PC-9 (cell line): ENCODE results near the gene FUBP3. TPM values are rescaled to one million over a fixed set of nuclear protein-coding genes. Genes with fewer than 3 reads are reported as not detected.

Source experiments
- BruUV-seq: library from RNA; stranded (reverse); fragments of 400-500 nt; replicated peaks from 2 replicates; lab custom pipeline; 2021; lab: Mats Ljungman, UMichigan
- CTCF ChIA-PET: fragments of 300-600 bp; sonication (Branson Sonifier 250); formaldehyde crosslinking; loops from one replicate; lab custom pipeline; 2022; ENCODE audit warnings: antibody characterized with exemption; lab: Charles Lee
- POLR2A ChIA-PET: fragments of 300-600 bp; sonication (Branson Sonifier 250); formaldehyde crosslinking; loops from one replicate; lab custom pipeline; 2022; ENCODE audit warnings: antibody characterized with exemption; ENCODE audit not compliant: unreplicated experiment; lab: Charles Lee
- DNase-seq, 2 experiments: peaks; one replicate each; pipeline versions ENCODE4 v3.0.0 to v3.0.0-alpha.2; 2015 to 2022; ENCODE audit warnings: mixed read lengths in 1 of 2
- H2AFZ ChIP-seq: fragments of 200-600 bp; sonication (generic); 2 replicates; pipeline ENCODE4 v1.8.1; 2017; ENCODE audit warnings: antibody characterized with exemption
- H3F3A ChIP-seq: fragments of 200-600 bp; sonication (generic); 2 replicates; pipeline ENCODE4 v1.8.1; 2017; ENCODE audit warnings: antibody characterized with exemption, mild to moderate bottlenecking, low read depth; ENCODE audit not compliant: insufficient read depth
- H3K27ac ChIP-seq: fragments of 200-600 bp; sonication (generic); 2 replicates; pipeline ENCODE4 v1.6.1; 2016; ENCODE audit warnings: mixed run types
- H3K27me3 ChIP-seq: fragments of 200-600 bp; sonication (generic); 2 replicates; pipeline ENCODE4 v1.6.1; 2016; ENCODE audit warnings: low read depth, mixed run types; ENCODE audit not compliant: insufficient read depth
- H3K36me3 ChIP-seq: fragments of 200-600 bp; sonication (generic); 2 replicates; pipeline ENCODE4 v1.6.1; 2016; ENCODE audit warnings: low read depth, mixed run types
- H3K4me1 ChIP-seq: fragments of 200-600 bp; sonication (generic); replicated peaks from 2 replicates; pipeline ENCODE4 v1.6.1; 2016; ENCODE audit warnings: mixed run types; ENCODE audit not compliant: insufficient read depth
- H3K4me2 ChIP-seq: fragments of 200-600 bp; sonication (generic); 2 replicates; pipeline ENCODE4 v1.6.1; 2017; ENCODE audit warnings: mixed run types
- H3K4me3 ChIP-seq: fragments of 200-600 bp; sonication (generic); 2 replicates; pipeline ENCODE4 v1.6.1; 2016; ENCODE audit warnings: mixed run types
- H3K79me2 ChIP-seq: fragments of 200-600 bp; sonication (generic); 2 replicates; pipeline ENCODE4 v1.6.1; 2017; ENCODE audit warnings: low read depth, mixed run types
- H3K9me2 ChIP-seq: fragments of 200-600 bp; sonication (generic); 2 replicates; pipeline ENCODE4 v1.8.1; 2017; ENCODE audit warnings: mild to moderate bottlenecking; ENCODE audit not compliant: insufficient read depth
- H3K9me3 ChIP-seq: fragments of 200-600 bp; sonication (generic); 2 replicates; pipeline ENCODE4 v1.8.1; 2016; ENCODE audit warnings: low read depth; ENCODE audit not compliant: insufficient read depth
- H4K20me1 ChIP-seq: fragments of 200-600 bp; sonication (generic); 2 replicates; pipeline ENCODE4 v1.8.1; 2017; ENCODE audit not compliant: insufficient read depth
- CTCF ChIP-seq: fragments of 200-600 bp; sonication (generic); conservative IDR thresholded peaks from 2 replicates; pipeline ENCODE4 v1.6.1; 2017; ENCODE audit warnings: mixed run types, antibody characterized with exemption, mild to moderate bottlenecking, moderate library complexity
- EZH2 ChIP-seq: fragments of 200-600 bp; sonication (generic); IDR thresholded peaks from 2 replicates; pipeline ENCODE4 v1.8.0; 2017; ENCODE audit warnings: antibody characterized with exemption, low read depth
- intact Hi-C: fragments of 100-400 bp; cut with micrococcal nuclease; formaldehyde crosslinking; loops from one replicate; pipeline ENCODE4 v1.10.0; 2022; ENCODE audit not compliant: unreplicated experiment
- total RNA-seq: library from RNA; stranded (reverse); gene quantifications from 2 replicates; pipeline ENCODE4 v1.2.3, GENCODE V29; 2021

The FUBP3 gene
- total RNA-seq, 1 experiment from 2014 or later: 75.6 TPM

DNA sequence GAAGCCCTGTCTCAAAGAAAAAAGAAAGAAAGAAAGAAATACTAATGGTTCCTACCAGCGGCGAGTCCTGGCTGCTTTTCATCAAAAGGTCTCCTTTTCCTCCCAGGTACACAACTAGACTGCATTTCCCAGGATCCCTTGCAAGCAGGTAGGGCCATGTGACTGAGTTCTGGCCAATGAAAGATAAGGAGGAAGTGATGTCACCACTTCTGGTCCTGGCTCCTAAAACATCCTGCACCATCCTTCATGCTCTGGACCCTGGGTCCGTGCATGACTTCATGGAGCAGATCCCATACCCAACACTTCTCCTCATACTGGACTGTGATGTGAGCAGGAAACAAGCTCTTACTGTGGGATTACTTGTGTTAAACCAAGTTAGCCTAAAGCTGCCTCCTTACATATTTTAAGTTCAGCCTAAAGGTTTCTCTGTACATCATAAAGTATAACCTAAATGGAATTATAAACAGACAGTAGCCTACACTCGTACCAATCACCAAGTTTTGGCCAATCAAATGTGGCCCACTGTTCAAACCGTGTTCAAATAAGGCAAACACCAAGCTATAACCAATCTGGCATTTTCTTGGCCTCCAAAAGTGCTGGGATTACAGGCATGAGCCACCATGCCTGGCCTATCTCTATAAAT is 30.2 kb upstream of the FUBP3 start:
- Histone ChIP-seq H3K9me2 (no peaks in the 10 kb centered on the region), H3K4me1 (no peaks in the 10 kb centered on the region), H3K27ac (no peak overlapping the region), H2AFZ (no peak overlapping the region), H3K9me3 (no peaks in the 10 kb centered on the region), H3K79me2 (no peaks in the 10 kb centered on the region), H3K4me2 (no peak overlapping the region), H4K20me1 (no peaks in the 10 kb centered on the region), H3K27me3 (no peaks in the 10 kb centered on the region), H3K4me3 (no peak overlapping the region), H3F3A (no peaks in the 10 kb centered on the region), H3K36me3 (no peaks in the 10 kb centered on the region)
- no peak for DNase-seq
- CTCF ChIA-PET: no interaction called here
- intact Hi-C loops: no loop called here
- TF ChIP-seq EZH2 (no peak), CTCF (no peak)
- POLR2A ChIA-PET: no interaction called here
- no TSS peak for BruUV-seq

DNA sequence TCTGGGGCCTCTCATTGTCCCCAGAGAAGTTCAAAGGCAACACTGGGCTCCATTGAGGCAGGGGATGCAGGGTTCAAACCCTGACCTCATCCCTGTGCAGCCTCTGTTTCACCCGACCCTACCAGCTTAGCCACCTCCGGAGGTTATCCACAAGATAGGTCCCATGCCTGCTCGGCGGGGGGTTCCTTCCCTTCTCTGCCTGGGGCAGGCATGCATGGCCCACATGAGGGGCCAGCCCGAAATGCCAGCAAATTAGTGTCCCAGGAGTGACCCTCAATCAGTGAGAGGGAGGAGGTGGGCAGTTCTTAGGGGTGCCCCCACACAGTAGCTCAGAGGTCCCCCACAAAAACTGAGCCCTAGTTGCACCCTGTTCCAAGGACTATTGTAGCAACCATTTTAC is 24.8 kb upstream of the FUBP3 start:
- Histone ChIP-seq H3K9me3 (no peaks in the 10 kb centered on the region), H3K9me2 (no peaks in the 10 kb centered on the region), H3F3A (peaks cover 14% of the 10 kb centered on the region), H3K79me2 (no peaks in the 10 kb centered on the region), H3K4me2 (no peak overlapping the region), H3K27ac (no peak overlapping the region), H2AFZ (no peak overlapping the region), H3K36me3 (no peaks in the 10 kb centered on the region), H3K4me1 (peaks cover 12% of the 10 kb centered on the region), H3K4me3 (no peak overlapping the region), H3K27me3 (no peaks in the 10 kb centered on the region), H4K20me1 (no peaks in the 10 kb centered on the region)
- ChIA-PET CTCF (no interaction called here), POLR2A (no interaction called here)
- intact Hi-C loops: no loop called here
- no peak for DNase-seq
- TF ChIP-seq CTCF: no peak
- TF ChIP-seq EZH2: no peak
- BruUV-seq: no TSS peak

DNA sequence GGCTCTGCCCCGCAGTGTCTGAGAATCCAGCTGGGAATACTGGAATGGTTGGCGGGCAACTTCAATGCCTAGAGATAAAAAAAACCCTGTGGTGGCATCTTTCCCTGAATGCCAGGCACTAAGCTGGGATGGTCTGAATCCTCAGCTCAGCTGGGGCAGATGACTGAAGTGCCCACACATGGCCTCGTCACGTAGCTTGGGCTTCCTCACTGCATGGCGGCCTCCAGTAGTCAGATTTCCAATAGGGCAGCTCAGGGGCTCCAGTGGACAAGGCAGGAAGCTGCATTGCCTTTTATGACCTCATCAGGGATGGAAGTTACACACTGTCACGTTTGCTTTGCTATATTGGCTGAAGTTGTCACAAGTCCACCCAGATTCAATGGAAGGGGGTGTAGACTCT is 24.3 kb upstream of the FUBP3 start:
- Histone ChIP-seq H3K9me3 (no peaks in the 10 kb centered on the region), H2AFZ (no peak overlapping the region), H3K4me2 (no peak overlapping the region), H3F3A (peaks cover 14% of the 10 kb centered on the region), H3K4me1 (peaks cover 12% of the 10 kb centered on the region), H3K27me3 (no peaks in the 10 kb centered on the region), H3K4me3 (no peak overlapping the region), H3K79me2 (no peaks in the 10 kb centered on the region), H3K27ac (no peak overlapping the region), H3K9me2 (no peaks in the 10 kb centered on the region), H4K20me1 (no peaks in the 10 kb centered on the region), H3K36me3 (no peaks in the 10 kb centered on the region)
- ChIA-PET CTCF (no interaction called here), POLR2A (no interaction called here)
- TF ChIP-seq CTCF (no peak), EZH2 (no peak)
- DNase-seq: no peak
- no TSS peak for BruUV-seq
- intact Hi-C loops: no loop called here
